ENCODE results near the gene B4GALT6.

The B4GALT6 gene

GRCh38 chr18:31591113-31591512, 93.3 kb downstream of the B4GALT6 start:
- DNase-seq: no peak

GRCh38 chr18:31590570-31590969, 93.8 kb downstream of the B4GALT6 start:
- DNase-seq: no peak

- DNase-seq: no peak
Observed at GRCh38 chr18:31587529-31587928, 96.9 kb downstream of the B4GALT6 start.

- no peak for DNase-seq
Observed at GRCh38 chr18:31586616-31587015, 97.8 kb downstream of the B4GALT6 start.

GRCh38 chr18:31585991-31586390, 98.4 kb downstream of the B4GALT6 start:
- DNase-seq: no peak

- no peak for DNase-seq
Observed at GRCh38 chr18:31583185-31583854, 101.1 kb downstream of the B4GALT6 start.

GRCh38 chr18:31581498-31582197, 102.7 kb downstream of the B4GALT6 start:
- no peak for DNase-seq

- no peak for DNase-seq
Observed at GRCh38 chr18:31579375-31579774, 105.0 kb downstream of the B4GALT6 start.

- DNase-seq: no peak
Observed at GRCh38 chr18:31578126-31578525, 106.3 kb downstream of the B4GALT6 start.

GRCh38 chr18:31577195-31577594, 107.2 kb downstream of the B4GALT6 start:
- DNase-seq: no peak

GRCh38 chr18:31576670-31577069, 107.7 kb downstream of the B4GALT6 start:
- no peak for DNase-seq

GRCh38 chr18:31575515-31576257, 108.7 kb downstream of the B4GALT6 start:
- no peak for DNase-seq

GRCh38 chr18:31574359-31574758, 110.0 kb downstream of the B4GALT6 start:
- no peak for DNase-seq
